ENCODE data around the gene ZC3H4.
A peak's percentile ranks its signal among the peaks of the same experiment; 100 is the strongest.

Gene ZC3H4

GRCh38 chr19:47134545-47134944, 21.0 kb upstream of the ZC3H4 start:
- no peak overlapping the region for H3K27ac ChIP-seq (ENCODE audit: low read depth, low read length)
- no peaks in the 10 kb centered on the region for H3K27me3 ChIP-seq (ENCODE audit: control insufficient read depth in 5 of 5, insufficient read depth in 4 of 5, low read length in 5 of 5)
- no peaks in the 10 kb centered on the region for H3K9me3 ChIP-seq (ENCODE audit: control insufficient read depth in 5 of 5, low read length in 5 of 5)
- H3K4me3 ChIP-seq (ENCODE audit: low read depth in 1 of 5, low read length in 5 of 5), result no peak overlapping the region
- peaks cover 0 to 7% (median 2%) of the 10 kb centered on the region in 5 donors for H3K36me3 ChIP-seq (ENCODE audit: control insufficient read depth in 5 of 5, insufficient read depth in 5 of 5, low read length in 5 of 5)
- H3K4me1 ChIP-seq (ENCODE audit: control insufficient read depth in 5 of 5, insufficient read depth in 5 of 5, low read length in 5 of 5), result peaks cover 0 to 19% (median 15%) of the 10 kb centered on the region in 5 donors
- H3K9ac ChIP-seq (ENCODE audit: low read length in 5 of 5), result no peak overlapping the region

GRCh38 chr19:47133021-47133471, 19.5 kb upstream of the ZC3H4 start:
- H3K27me3 ChIP-seq (ENCODE audit: control insufficient read depth in 5 of 5, insufficient read depth in 4 of 5, low read length in 5 of 5), result no peaks in the 10 kb centered on the region
- no peak overlapping the region for H3K4me3 ChIP-seq (ENCODE audit: low read depth in 1 of 5, low read length in 5 of 5)
- H3K27ac ChIP-seq (ENCODE audit: low read depth, low read length), result no peak overlapping the region
- H3K36me3 ChIP-seq (ENCODE audit: control insufficient read depth in 5 of 5, insufficient read depth in 5 of 5, low read length in 5 of 5), result peaks cover 0 to 2% (median under 1%) of the 10 kb centered on the region in 5 donors
- H3K9ac ChIP-seq (ENCODE audit: low read length in 5 of 5), result no peak overlapping the region
- H3K9me3 ChIP-seq (ENCODE audit: control insufficient read depth in 5 of 5, low read length in 5 of 5), result no peaks in the 10 kb centered on the region
- H3K4me1 ChIP-seq (ENCODE audit: control insufficient read depth in 5 of 5, insufficient read depth in 5 of 5, low read length in 5 of 5), result peaks cover 0 to 19% (median 15%) of the 10 kb centered on the region in 5 donors

DNA sequence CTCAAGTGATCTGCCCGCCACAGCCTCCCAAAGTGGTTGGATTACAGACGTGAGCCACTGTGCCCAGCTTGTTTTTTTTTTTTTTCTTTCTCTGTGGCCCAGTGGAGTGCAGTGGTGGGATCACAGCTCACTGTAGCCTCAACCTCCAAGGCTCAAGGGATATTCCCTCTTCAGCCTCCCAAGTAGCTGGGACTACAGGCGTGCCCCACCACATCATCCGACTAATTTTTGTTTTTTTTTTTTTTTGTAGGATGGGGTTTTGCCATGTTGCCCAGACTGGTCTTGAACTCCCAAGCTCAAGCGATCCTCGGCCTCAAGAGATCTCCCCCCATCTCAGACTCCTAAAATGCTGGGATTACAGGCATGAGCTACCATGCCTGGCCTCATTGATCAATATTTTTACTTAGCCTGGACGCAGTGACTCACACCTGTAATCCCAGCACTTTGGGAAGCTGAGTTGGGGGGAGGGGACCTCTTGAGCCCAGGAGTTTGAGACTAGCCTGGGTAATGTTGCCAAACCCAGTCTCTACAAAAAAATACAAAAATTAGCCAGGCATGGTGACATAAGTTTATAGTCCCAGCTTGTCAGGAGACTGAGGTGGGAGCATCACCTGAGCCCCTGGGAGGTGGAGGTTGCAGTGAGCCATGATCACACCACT, 18.7 kb upstream of the ZC3H4 start:
- no peaks in the 10 kb centered on the region for H3K9me3 ChIP-seq (ENCODE audit: control insufficient read depth in 5 of 5, low read length in 5 of 5)
- H3K4me1 ChIP-seq (ENCODE audit: control insufficient read depth in 5 of 5, insufficient read depth in 5 of 5, low read length in 5 of 5), result peaks cover 0 to 19% (median 15%) of the 10 kb centered on the region in 5 donors
- H3K27me3 ChIP-seq (ENCODE audit: control insufficient read depth in 5 of 5, insufficient read depth in 4 of 5, low read length in 5 of 5), result no peaks in the 10 kb centered on the region
- peaks cover 0 to 2% (median 0%) of the 10 kb centered on the region in 5 donors for H3K36me3 ChIP-seq (ENCODE audit: control insufficient read depth in 5 of 5, insufficient read depth in 5 of 5, low read length in 5 of 5)
- H3K4me3 ChIP-seq (ENCODE audit: low read depth in 1 of 5, low read length in 5 of 5), result no peak overlapping the region
- no peak overlapping the region for H3K27ac ChIP-seq (ENCODE audit: low read depth, low read length)
- no peak overlapping the region for H3K9ac ChIP-seq (ENCODE audit: low read length in 5 of 5)

GRCh38 chr19:47130589-47131227, 17.1 kb upstream of the ZC3H4 start, which contains the start of gene SAE1:
SAE1 (plus strand) TSS chr19:47130835; CDS start chr19:47130931, 96 bp downstream.
- peaks cover 0 to 21% (median 15%) of the 10 kb centered on the region in 5 donors for H3K4me1 ChIP-seq (ENCODE audit: control insufficient read depth in 5 of 5, insufficient read depth in 5 of 5, low read length in 5 of 5)
- no peaks in the 10 kb centered on the region for H3K27me3 ChIP-seq (ENCODE audit: control insufficient read depth in 5 of 5, insufficient read depth in 4 of 5, low read length in 5 of 5)
- peak within 1 kb of the TSS; percentile 84 to 98 (median 91) for H3K4me3 ChIP-seq (ENCODE audit: low read depth in 1 of 5, low read length in 5 of 5)

DNA sequence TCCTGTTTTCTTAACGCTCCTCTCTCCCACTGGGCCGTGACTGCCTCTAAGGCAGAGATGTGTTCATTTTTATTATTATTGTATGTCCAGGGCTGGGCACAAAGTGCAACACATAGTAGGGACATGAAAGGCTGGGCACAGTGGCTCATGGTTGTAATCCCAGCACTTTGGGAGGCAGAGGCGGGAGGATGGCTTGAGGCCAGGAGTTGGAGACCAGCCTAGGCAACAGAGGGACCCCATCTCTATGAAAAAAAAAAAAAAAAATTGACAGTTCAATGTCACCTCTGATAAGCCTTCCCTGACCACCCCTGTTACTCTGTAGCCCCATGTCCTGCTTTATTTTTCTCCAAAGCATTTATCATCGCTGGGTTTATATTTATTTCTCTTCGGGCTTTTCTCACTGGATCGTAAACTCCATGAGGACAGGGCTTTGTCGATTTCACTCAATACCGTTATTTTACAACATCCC, 16.6 kb upstream of the ZC3H4 start:
- peaks cover 0 to 2% (median 0%) of the 10 kb centered on the region in 5 donors for H3K36me3 ChIP-seq (ENCODE audit: control insufficient read depth in 5 of 5, insufficient read depth in 5 of 5, low read length in 5 of 5)
- H3K27me3 ChIP-seq (ENCODE audit: control insufficient read depth in 5 of 5, insufficient read depth in 4 of 5, low read length in 5 of 5), result no peaks in the 10 kb centered on the region
- no peak overlapping the region for H3K9ac ChIP-seq (ENCODE audit: low read length in 5 of 5)
- peak overlapping the region; percentile 92 for H3K27ac ChIP-seq (ENCODE audit: low read depth, low read length)
- peaks cover 1 to 26% (median 19%) of the 10 kb centered on the region in 5 donors for H3K4me1 ChIP-seq (ENCODE audit: control insufficient read depth in 5 of 5, insufficient read depth in 5 of 5, low read length in 5 of 5)
- H3K4me3 ChIP-seq (ENCODE audit: low read depth in 1 of 5, low read length in 5 of 5), result peak overlapping the region in 3 of 5 donors; percentile 86 to 93 (median 91)
- no peaks in the 10 kb centered on the region for H3K9me3 ChIP-seq (ENCODE audit: control insufficient read depth in 5 of 5, low read length in 5 of 5)

More at GRCh38 chr19:47130589-47131227, 17.1 kb upstream of the ZC3H4 start, which contains the start of gene SAE1:
- H3K9me3 ChIP-seq (ENCODE audit: control insufficient read depth in 5 of 5, low read length in 5 of 5), result no peaks in the 10 kb centered on the region
- peak within 1 kb of the TSS; percentile 89 to 99 (median 94) for H3K9ac ChIP-seq (ENCODE audit: low read length in 5 of 5)
- peak within 1 kb of the TSS; percentile 92 for H3K27ac ChIP-seq (ENCODE audit: low read depth, low read length)
- peaks cover 0 to 2% (median 0%) of the 10 kb centered on the region in 5 donors for H3K36me3 ChIP-seq (ENCODE audit: control insufficient read depth in 5 of 5, insufficient read depth in 5 of 5, low read length in 5 of 5)

- Histone ChIP-seq H3K9me3 (ENCODE audit: control insufficient read depth in 5 of 5, low read length in 5 of 5) (no peaks in the 10 kb centered on the region), H3K27me3 (ENCODE audit: control insufficient read depth in 5 of 5, insufficient read depth in 4 of 5, low read length in 5 of 5) (no peaks in the 10 kb centered on the region), H3K9ac (ENCODE audit: low read length in 5 of 5) (no peak overlapping the region), H3K36me3 (ENCODE audit: control insufficient read depth in 5 of 5, insufficient read depth in 5 of 5, low read length in 5 of 5) (peaks cover 0 to 2% (median 0%) of the 10 kb centered on the region in 5 donors), H3K4me3 (ENCODE audit: low read depth in 1 of 5, low read length in 5 of 5) (no peak overlapping the region), H3K4me1 (ENCODE audit: control insufficient read depth in 5 of 5, insufficient read depth in 5 of 5, low read length in 5 of 5) (peaks cover 2 to 30% (median 22%) of the 10 kb centered on the region in 5 donors), H3K27ac (ENCODE audit: low read depth, low read length) (no peak overlapping the region)
Observed at GRCh38 chr19:47129579-47129978, 16.0 kb upstream of the ZC3H4 start.

DNA sequence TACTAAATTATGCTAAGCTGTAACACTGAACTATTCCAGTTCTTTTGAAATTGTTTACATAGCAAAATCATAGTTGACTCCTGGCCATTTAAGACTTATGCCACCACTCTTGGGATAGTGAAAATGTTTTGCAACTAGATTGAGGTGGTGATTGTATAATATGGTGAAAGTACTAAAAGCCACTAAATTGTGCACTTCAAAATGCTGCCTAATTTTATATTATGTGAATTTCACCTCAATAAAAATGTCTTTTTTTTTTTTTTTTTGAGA, 12.0 kb upstream of the ZC3H4 start:
- Histone ChIP-seq H3K27me3 (ENCODE audit: control insufficient read depth in 5 of 5, insufficient read depth in 4 of 5, low read length in 5 of 5) (no peaks in the 10 kb centered on the region), H3K4me3 (ENCODE audit: low read depth in 1 of 5, low read length in 5 of 5) (no peak overlapping the region), H3K4me1 (ENCODE audit: control insufficient read depth in 5 of 5, insufficient read depth in 5 of 5, low read length in 5 of 5) (peaks cover 2 to 16% (median 10%) of the 10 kb centered on the region in 5 donors), H3K27ac (ENCODE audit: low read depth, low read length) (peak overlapping the region; percentile 75), H3K9ac (ENCODE audit: low read length in 5 of 5) (no peak overlapping the region), H3K36me3 (ENCODE audit: control insufficient read depth in 5 of 5, insufficient read depth in 5 of 5, low read length in 5 of 5) (no peaks in the 10 kb centered on the region), H3K9me3 (ENCODE audit: control insufficient read depth in 5 of 5, low read length in 5 of 5) (no peaks in the 10 kb centered on the region)

- Histone ChIP-seq H3K4me1 (ENCODE audit: control insufficient read depth in 5 of 5, insufficient read depth in 5 of 5, low read length in 5 of 5) (peaks cover 2 to 15% (median 7%) of the 10 kb centered on the region in 5 donors), H3K9ac (ENCODE audit: low read length in 5 of 5) (peak overlapping the region in 2 of 5 donors; percentile 42 to 62), H3K9me3 (ENCODE audit: control insufficient read depth in 5 of 5, low read length in 5 of 5) (no peaks in the 10 kb centered on the region), H3K27me3 (ENCODE audit: control insufficient read depth in 5 of 5, insufficient read depth in 4 of 5, low read length in 5 of 5) (no peaks in the 10 kb centered on the region), H3K4me3 (ENCODE audit: low read depth in 1 of 5, low read length in 5 of 5) (no peak overlapping the region), H3K36me3 (ENCODE audit: control insufficient read depth in 5 of 5, insufficient read depth in 5 of 5, low read length in 5 of 5) (no peaks in the 10 kb centered on the region), H3K27ac (ENCODE audit: low read depth, low read length) (peak overlapping the region; percentile 75)
Observed at GRCh38 chr19:47124937-47125668, 11.5 kb upstream of the ZC3H4 start.

- no peaks in the 10 kb centered on the region for H3K36me3 ChIP-seq (ENCODE audit: control insufficient read depth in 5 of 5, insufficient read depth in 5 of 5, low read length in 5 of 5)
- no peak overlapping the region for H3K27ac ChIP-seq (ENCODE audit: low read depth, low read length)
- H3K4me1 ChIP-seq (ENCODE audit: control insufficient read depth in 5 of 5, insufficient read depth in 5 of 5, low read length in 5 of 5), result peaks cover 2 to 15% (median 7%) of the 10 kb centered on the region in 5 donors
- H3K4me3 ChIP-seq (ENCODE audit: low read depth in 1 of 5, low read length in 5 of 5), result no peak overlapping the region
- H3K9ac ChIP-seq (ENCODE audit: low read length in 5 of 5), result no peak overlapping the region
- no peaks in the 10 kb centered on the region for H3K27me3 ChIP-seq (ENCODE audit: control insufficient read depth in 5 of 5, insufficient read depth in 4 of 5, low read length in 5 of 5)
- no peaks in the 10 kb centered on the region for H3K9me3 ChIP-seq (ENCODE audit: control insufficient read depth in 5 of 5, low read length in 5 of 5)
Observed at GRCh38 chr19:47123406-47123805, 9.8 kb upstream of the ZC3H4 start.

Measured in subcutaneous abdominal adipose tissue (tissue), 5 donors.